ENCODE results near the gene GGA1.
"Not testable (repeated sequence)": the region's sequence is repeated elsewhere in the genome, so short reads cannot be mapped to it uniquely, and the experiment has no call there.

Gene GGA1

DNA sequence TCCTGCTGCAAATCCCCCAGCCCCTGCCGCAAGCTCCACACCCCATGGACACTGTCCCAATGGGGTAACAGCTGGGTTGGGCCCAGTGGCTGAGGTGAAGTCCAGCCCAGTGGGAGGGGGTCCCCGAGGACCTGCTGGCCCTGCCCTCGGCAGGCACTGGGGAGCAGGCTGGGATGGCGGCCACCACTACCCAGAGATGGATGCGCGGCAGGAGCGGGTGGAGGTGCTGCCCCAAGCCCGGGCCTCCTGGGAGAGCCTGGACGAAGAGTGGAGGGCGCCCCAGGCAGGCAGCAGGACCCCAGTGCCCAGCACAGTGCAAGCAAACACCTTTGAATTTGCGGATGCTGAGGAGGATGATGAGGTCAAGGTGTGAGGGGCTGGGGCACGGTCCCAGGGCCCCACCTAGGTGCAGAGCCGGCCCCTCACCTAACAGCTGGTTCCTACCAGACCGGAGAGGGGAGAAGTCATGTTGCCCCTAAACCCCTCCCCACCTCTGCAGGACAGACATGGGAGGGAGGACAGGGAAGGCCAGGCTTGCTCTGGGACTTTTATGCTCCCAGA lies 40.1 kb upstream of the GGA1 start:
- no peaks in the 10 kb centered on the region for H3K36me3 Mint-ChIP-seq
- H3K27me3 Mint-ChIP-seq: peaks cover under 1% of the 10 kb centered on the region
- no peak overlapping the region for H3K27ac Mint-ChIP-seq
- H3K9me3 Mint-ChIP-seq: no peaks in the 10 kb centered on the region
- H3K4me3 Mint-ChIP-seq: no peak overlapping the region
- H3K4me1 Mint-ChIP-seq: peaks cover 17% of the 10 kb centered on the region

- Mint-ChIP-seq H3K27ac (no peak overlapping the region), H3K4me3 (no peak overlapping the region)
Observed at GRCh38 chr22:37569009-37569920, 39.4 kb upstream of the GGA1 start.

GRCh38 chr22:37569921-37570660 lies 38.5 kb upstream of the GGA1 start:
- Mint-ChIP-seq H3K27me3 (no peaks in the 10 kb centered on the region), H3K4me3 (no peak overlapping the region), H3K36me3 (no peaks in the 10 kb centered on the region), H3K27ac (no peak overlapping the region), H3K4me1 (peaks cover 17% of the 10 kb centered on the region), H3K9me3 (no peaks in the 10 kb centered on the region)

More at GRCh38 chr22:37569009-37569920, 39.4 kb upstream of the GGA1 start:
- H3K9me3 Mint-ChIP-seq: no peaks in the 10 kb centered on the region
- H3K36me3 Mint-ChIP-seq: no peaks in the 10 kb centered on the region
- H3K27me3 Mint-ChIP-seq: no peaks in the 10 kb centered on the region
- H3K4me1 Mint-ChIP-seq: peaks cover 17% of the 10 kb centered on the region

- peaks cover 17% of the 10 kb centered on the region for H3K4me1 Mint-ChIP-seq
- no peak overlapping the region for H3K27ac Mint-ChIP-seq
- no peaks in the 10 kb centered on the region for H3K36me3 Mint-ChIP-seq
- H3K9me3 Mint-ChIP-seq: no peaks in the 10 kb centered on the region
- no peaks in the 10 kb centered on the region for H3K27me3 Mint-ChIP-seq
- H3K4me3 Mint-ChIP-seq: no peak overlapping the region
Observed at GRCh38 chr22:37570661-37570976, 38.0 kb upstream of the GGA1 start.

- no peaks in the 10 kb centered on the region for H3K9me3 Mint-ChIP-seq
- H3K4me1 Mint-ChIP-seq: peaks cover 13% of the 10 kb centered on the region
- no peaks in the 10 kb centered on the region for H3K27me3 Mint-ChIP-seq
- H3K27ac Mint-ChIP-seq: peak overlapping the region; percentile 12
- H3K4me3 Mint-ChIP-seq: no peak overlapping the region
- no peaks in the 10 kb centered on the region for H3K36me3 Mint-ChIP-seq
Observed at GRCh38 chr22:37571258-37571991, 37.2 kb upstream of the GGA1 start.

GRCh38 chr22:37571992-37572373 lies 36.7 kb upstream of the GGA1 start:
- Mint-ChIP-seq H3K36me3 (no peaks in the 10 kb centered on the region), H3K9me3 (no peaks in the 10 kb centered on the region), H3K27me3 (no peaks in the 10 kb centered on the region), H3K27ac (no peak overlapping the region), H3K4me1 (peaks cover 7% of the 10 kb centered on the region), H3K4me3 (no peak overlapping the region)

GRCh38 chr22:37575490-37576003 lies 33.1 kb upstream of the GGA1 start:
- Mint-ChIP-seq H3K4me3 (no peak overlapping the region), H3K4me1 (peaks cover 9% of the 10 kb centered on the region), H3K27ac (no peak overlapping the region), H3K36me3 (no peaks in the 10 kb centered on the region), H3K9me3 (no peaks in the 10 kb centered on the region), H3K27me3 (no peaks in the 10 kb centered on the region)

DNA sequence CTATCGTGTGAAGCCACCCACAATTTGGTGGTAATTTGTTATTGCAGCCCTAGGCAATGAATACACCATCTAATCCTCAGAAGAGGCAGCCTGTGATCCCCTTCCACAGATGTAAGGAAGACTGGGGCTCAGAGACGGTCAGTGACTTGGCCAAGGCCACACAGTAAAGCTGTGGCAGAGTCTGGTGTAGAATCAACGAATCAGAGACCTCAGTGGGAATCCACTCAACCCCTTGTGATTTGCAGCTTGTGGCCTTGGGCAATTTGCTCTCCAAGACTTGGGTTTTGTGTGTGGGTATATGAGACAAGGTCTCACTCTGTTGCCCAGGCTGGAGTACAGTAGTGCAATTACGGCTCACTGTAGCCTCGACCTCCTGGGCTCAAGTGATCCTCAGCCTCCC lies 30.6 kb upstream of the GGA1 start:
- Mint-ChIP-seq H3K4me3 (no peak overlapping the region), H3K27ac (no peak overlapping the region), H3K27me3 (no peaks in the 10 kb centered on the region), H3K4me1 (peaks cover 15% of the 10 kb centered on the region), H3K36me3 (no peaks in the 10 kb centered on the region), H3K9me3 (no peaks in the 10 kb centered on the region)

- H3K4me1 Mint-ChIP-seq: peaks cover 15% of the 10 kb centered on the region
- H3K27ac Mint-ChIP-seq: no peak overlapping the region
- no peaks in the 10 kb centered on the region for H3K36me3 Mint-ChIP-seq
- H3K9me3 Mint-ChIP-seq: no peaks in the 10 kb centered on the region
- H3K27me3 Mint-ChIP-seq: no peaks in the 10 kb centered on the region
- no peak overlapping the region for H3K4me3 Mint-ChIP-seq
Observed at GRCh38 chr22:37581504-37581903, 27.1 kb upstream of the GGA1 start.

DNA sequence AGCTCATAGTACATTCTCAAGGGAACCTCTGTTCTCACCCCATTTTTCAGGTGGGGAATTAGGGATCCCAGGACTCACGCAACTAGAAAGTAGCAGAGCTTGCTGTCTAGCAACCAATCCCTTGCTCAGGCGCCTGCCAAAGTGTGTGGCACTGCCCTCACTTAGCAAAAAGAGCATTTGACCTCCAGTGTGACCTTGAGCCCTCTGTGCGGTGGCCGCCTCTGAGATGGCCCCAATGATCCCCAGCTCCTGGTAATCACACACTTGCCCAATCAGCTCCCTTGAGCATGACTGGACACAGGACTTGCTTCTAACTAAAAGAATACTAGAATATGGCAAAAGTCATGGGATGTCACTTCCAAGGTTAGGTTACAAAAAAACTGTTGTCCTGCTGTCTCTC lies 26.1 kb upstream of the GGA1 start:
- Mint-ChIP-seq H3K36me3 (no peaks in the 10 kb centered on the region), H3K4me1 (peaks cover 15% of the 10 kb centered on the region), H3K4me3 (no peak overlapping the region), H3K9me3 (no peaks in the 10 kb centered on the region), H3K27ac (no peak overlapping the region), H3K27me3 (no peaks in the 10 kb centered on the region)

GRCh38 chr22:37588546-37589215 lies 20.0 kb upstream of the GGA1 start:
- Mint-ChIP-seq H3K4me1 (peaks cover 12% of the 10 kb centered on the region), H3K27me3 (no peaks in the 10 kb centered on the region), H3K9me3 (no peaks in the 10 kb centered on the region), H3K36me3 (no peaks in the 10 kb centered on the region), H3K27ac (no peak overlapping the region), H3K4me3 (no peak overlapping the region)

GRCh38 chr22:37589636-37590035 lies 19.0 kb upstream of the GGA1 start:
- Mint-ChIP-seq H3K4me3 (no peak overlapping the region), H3K27ac (no peak overlapping the region), H3K4me1 (peaks cover 12% of the 10 kb centered on the region), H3K36me3 (no peaks in the 10 kb centered on the region), H3K27me3 (no peaks in the 10 kb centered on the region), H3K9me3 (no peaks in the 10 kb centered on the region)

- H3K9me3 Mint-ChIP-seq, H3K36me3 Mint-ChIP-seq, H3K27me3 Mint-ChIP-seq, H3K4me3 Mint-ChIP-seq, H3K27ac Mint-ChIP-seq: not testable (repeated sequence)
- H3K4me1 Mint-ChIP-seq: peaks cover 12% of the 10 kb centered on the region
Observed at GRCh38 chr22:37591081-37591480, 17.6 kb upstream of the GGA1 start.

- H3K27ac Mint-ChIP-seq: peak overlapping the region; percentile 93
- H3K36me3 Mint-ChIP-seq: no peaks in the 10 kb centered on the region
- H3K27me3 Mint-ChIP-seq: no peaks in the 10 kb centered on the region
- H3K4me3 Mint-ChIP-seq: peak overlapping the region; percentile 90
- no peaks in the 10 kb centered on the region for H3K9me3 Mint-ChIP-seq
- peaks cover 12% of the 10 kb centered on the region for H3K4me1 Mint-ChIP-seq
Observed at GRCh38 chr22:37591823-37592404, 16.7 kb upstream of the GGA1 start.

GRCh38 chr22:37594237-37594636 lies 14.4 kb upstream of the GGA1 start:
- Mint-ChIP-seq H3K27me3 (no peaks in the 10 kb centered on the region), H3K4me1 (peaks cover 12% of the 10 kb centered on the region), H3K36me3 (no peaks in the 10 kb centered on the region), H3K4me3 (no peak overlapping the region), H3K9me3 (no peaks in the 10 kb centered on the region), H3K27ac (no peak overlapping the region)

Data from activated naive CD4-positive, alpha-beta T cell treated with anti-CD3 and anti-CD28 coated beads, Interleukin-2, amount 50 U/mL, for 24 hours (primary cell).